ENCODE data around the gene CLCA2.

The CLCA2 gene

DNA sequence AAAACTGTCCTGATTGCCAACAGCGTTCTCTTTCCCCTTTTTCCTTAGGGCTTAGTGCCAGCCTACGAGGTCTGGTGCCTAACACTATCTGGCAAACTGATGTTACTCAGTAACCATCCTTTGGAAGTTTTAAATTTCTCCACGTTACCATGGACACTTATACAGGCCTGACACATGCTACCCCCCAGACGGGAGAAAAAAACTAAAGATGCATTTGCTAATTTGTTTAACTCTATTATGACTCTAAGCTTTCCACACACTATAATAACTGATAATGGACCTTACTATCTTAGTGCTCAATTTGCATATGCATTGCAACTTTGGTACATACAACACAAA, 81.6 kb downstream of the CLCA2 start:
- TF ChIP-seq TAF1 (IDR thresholded peaks at IDR 0.05; ENCODE audit: borderline replicate concordance, insufficient read depth, low read length), result no peak

All from PFSK-1 (cell line).